K562 (cell line): Measurements from ENCODE around the gene RRP7A.

ENCODE experiments used
- CHD2 ChIP-seq: IDR thresholded peaks from 2 replicates; pipeline ENCODE4 v1.6.1; 2011; ENCODE audit warnings: low read depth, low read length
- FOS ChIP-seq: IDR thresholded peaks from 3 replicates; pipeline ENCODE4 v1.6.1; 2011; ENCODE audit not compliant: insufficient read length; ENCODE audit errors: extremely low read depth
- FOXP1 ChIP-seq: sonication (generic); formaldehyde crosslinking; IDR thresholded peaks from 2 replicates; pipeline ENCODE4 v1.8.0; 2022; ENCODE audit warnings: mild to moderate bottlenecking, missing genetic modification reagents
- MEIS2 ChIP-seq: fragments of 450-650 bp; IDR thresholded peaks from 2 replicates; pipeline ENCODE4 v1.6.1; 2014; ENCODE audit warnings: mild to moderate bottlenecking; ENCODE audit not compliant: partially characterized antibody
- NFATC3 ChIP-seq: fragments of 450-650 bp; IDR thresholded peaks from 2 replicates; pipeline ENCODE4 v1.6.1; 2017; ENCODE audit warnings: mild to moderate bottlenecking
- POLR2A ChIP-seq: fragments of 450-650 bp; conservative IDR thresholded peaks from 2 replicates; pipeline ENCODE4 v1.6.1; 2016
- PTBP1 ChIP-seq: fragments of 200-400 bp; formaldehyde crosslinking; IDR thresholded peaks from 2 replicates; pipeline ENCODE4 v1.6.1; 2017; ENCODE audit warnings: low read depth, low read length
- RBM15 ChIP-seq: fragments of 200-400 bp; formaldehyde crosslinking; IDR thresholded peaks from 2 replicates; pipeline ENCODE4 v1.6.1; 2018; ENCODE audit warnings: mild to moderate bottlenecking, low read length, moderate library complexity; ENCODE audit not compliant: insufficient read depth
- SP1 ChIP-seq: sonication (generic); formaldehyde crosslinking; IDR thresholded peaks from 2 replicates; pipeline ENCODE4 v1.8.1; 2022; ENCODE audit warnings: mild to moderate bottlenecking, missing genetic modification reagents
- TCF3 ChIP-seq: sonication (generic); formaldehyde crosslinking; IDR thresholded peaks from 2 replicates; pipeline ENCODE4 v1.4.0; 2020; ENCODE audit warnings: mild to moderate bottlenecking, missing genetic modification reagents
- ZNF274 ChIP-seq: IDR thresholded peaks from 2 replicates; pipeline ENCODE4 v1.6.1; 2011; ENCODE audit warnings: low read depth, mild to moderate bottlenecking, low read length, moderate library complexity, borderline replicate concordance
- ZNF408 ChIP-seq: fragments of 250-450 bp; sonication (Bioruptor Pico); IDR thresholded peaks from 2 replicates; pipeline ENCODE4 v1.4.0; 2020; ENCODE audit warnings: low read depth, mild to moderate bottlenecking, moderate library complexity

DNA sequence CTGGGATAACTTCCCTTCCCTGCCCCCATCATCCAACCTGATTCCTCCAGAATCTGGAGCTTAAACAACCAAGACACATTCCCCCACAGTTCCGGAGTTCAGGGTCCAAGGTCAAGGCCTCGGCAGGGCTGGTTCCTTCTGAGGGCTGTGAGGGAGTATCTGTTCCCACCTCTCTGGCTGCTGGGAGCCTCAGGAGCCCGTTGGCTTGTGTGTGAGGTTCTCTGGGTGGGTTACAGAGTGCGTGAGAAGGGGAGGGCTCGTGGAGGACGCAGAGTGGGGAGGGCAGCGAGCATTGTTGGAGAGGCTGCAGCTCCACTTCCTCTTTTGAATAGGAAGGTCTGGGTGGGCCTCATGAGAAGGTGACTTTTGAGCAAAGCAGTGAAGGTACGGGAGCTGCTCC is 42.7 kb upstream of the RRP7A start:
- no peak for TF ChIP-seq CHD2
- TF ChIP-seq ZNF408 (CRISPR knock-in tag) = no peak
- TF ChIP-seq ZNF274 = no peak
- no peak for TF ChIP-seq FOXP1 (CRISPR knock-in tag)
- TF ChIP-seq POLR2A = no peak
- TF ChIP-seq TCF3 (CRISPR knock-in tag) = no peak
- no peak for TF ChIP-seq NFATC3
- TF ChIP-seq SP1 (CRISPR knock-in tag) = no peak
- TF ChIP-seq PTBP1 = no peak
- TF ChIP-seq MEIS2 = no peak
- TF ChIP-seq FOS = no peak
- no peak for TF ChIP-seq RBM15
